Epithelial cell of esophagus (primary cell): ENCODE measurements around the gene POU2F1.

Experiments used
- DNase-seq: peaks from one replicate; pipeline ENCODE4 v3.0.0; 2010; ENCODE audit warnings: low read depth
- H3K4me3 ChIP-seq: 2 replicates; pipeline ENCODE4 v1.5.1; 2011; ENCODE audit warnings: mild to moderate bottlenecking, low read length, control low read depth
- CTCF ChIP-seq: IDR thresholded peaks from 2 replicates; pipeline ENCODE4 v1.5.1; 2011; ENCODE audit warnings: low read depth, mild to moderate bottlenecking, low read length, control low read depth, inconsistent platforms; ENCODE audit not compliant: insufficient read depth; ENCODE audit errors: missing control alignments

POU2F1 gene

GRCh38 chr1:167262836-167263235, 42.1 kb downstream of the POU2F1 start:
- no peak for TF ChIP-seq CTCF

GRCh38 chr1:167263344-167263743, 42.7 kb downstream of the POU2F1 start:
- no peak for DNase-seq
- H3K4me3 ChIP-seq: no peak overlapping the region
- no peak for TF ChIP-seq CTCF

More at GRCh38 chr1:167262836-167263235, 42.1 kb downstream of the POU2F1 start:
- no peak overlapping the region for H3K4me3 ChIP-seq
- DNase-seq: no peak

DNA sequence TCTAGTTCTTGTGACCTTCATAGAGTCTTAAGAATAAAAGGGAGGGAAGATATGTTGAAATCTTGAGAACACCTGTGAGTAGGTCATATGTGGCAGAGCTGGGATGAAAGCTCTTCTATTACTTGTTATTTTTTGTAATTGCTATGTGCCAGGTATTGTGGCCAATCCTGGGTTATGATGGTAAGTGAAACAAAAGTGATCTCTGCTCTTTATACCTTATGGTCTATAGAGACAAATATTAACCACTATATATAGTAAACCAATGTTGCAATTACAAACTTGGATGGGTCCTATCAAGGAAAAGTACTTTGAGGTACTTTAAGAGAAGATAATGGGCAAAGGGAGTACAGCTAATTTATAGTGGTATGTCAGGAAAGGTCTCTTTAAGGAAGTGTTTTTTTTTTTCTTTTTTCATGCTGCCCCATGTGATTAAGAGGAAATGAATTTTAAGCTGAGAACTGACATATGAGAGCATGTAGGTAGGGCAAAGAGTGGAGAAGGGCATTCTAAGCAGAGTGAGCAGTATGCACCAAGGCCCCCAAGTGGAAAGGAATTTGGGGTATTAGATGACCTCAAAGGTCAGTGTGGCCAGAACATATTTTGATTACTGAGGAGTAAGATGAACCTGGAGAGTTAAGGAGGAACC, 43.3 kb downstream of the POU2F1 start:
- H3K4me3 ChIP-seq: no peak overlapping the region
- no peak for TF ChIP-seq CTCF
- no peak for DNase-seq

- no peak for DNase-seq
- H3K4me3 ChIP-seq: no peak overlapping the region
- TF ChIP-seq CTCF: no peak
These were observed 46.3 kb downstream of the POU2F1 start for GRCh38 chr1:167266965-167267364.

DNA sequence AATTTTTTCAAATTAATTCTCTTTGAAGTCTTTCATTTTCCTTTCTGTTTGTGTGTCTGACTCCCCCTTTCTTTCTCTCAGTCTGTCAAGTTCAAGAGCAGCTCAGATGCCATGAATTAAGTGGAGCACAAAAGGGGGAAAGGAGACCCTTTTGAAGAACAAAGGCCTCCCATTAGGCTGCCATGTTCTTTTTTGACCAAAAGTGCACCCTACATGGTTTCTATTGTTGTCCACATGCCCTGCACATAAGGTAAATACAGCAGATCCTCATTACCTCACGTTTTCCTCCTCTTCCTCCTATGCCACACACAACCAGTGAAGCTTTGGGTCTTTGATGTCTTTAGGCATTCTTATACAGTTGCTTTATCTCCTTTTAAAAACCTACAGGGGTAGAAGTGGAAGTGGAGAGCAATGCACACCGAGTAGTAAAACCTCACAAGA, 47.7 kb downstream of the POU2F1 start:
- DNase-seq: no peak
- H3K4me3 ChIP-seq: no peak overlapping the region
- TF ChIP-seq CTCF: no peak

GRCh38 chr1:167270349-167271092, 49.8 kb downstream of the POU2F1 start:
- H3K4me3 ChIP-seq: no peak overlapping the region
- TF ChIP-seq CTCF: no peak
- no peak for DNase-seq
